ENCODE data around the gene SFT2D3. TPM values are rescaled to one million over a fixed set of nuclear protein-coding genes. Genes with fewer than 3 reads are reported as not detected.

Gene SFT2D3, protein sequence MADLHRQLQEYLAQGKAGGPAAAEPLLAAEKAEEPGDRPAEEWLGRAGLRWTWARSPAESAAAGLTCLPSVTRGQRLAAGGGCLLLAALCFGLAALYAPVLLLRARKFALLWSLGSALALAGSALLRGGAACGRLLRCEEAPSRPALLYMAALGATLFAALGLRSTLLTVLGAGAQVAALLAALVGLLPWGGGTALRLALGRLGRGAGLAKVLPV
- total RNA-seq = 4.4 and 8.2 TPM in 2 replicates

DNA sequence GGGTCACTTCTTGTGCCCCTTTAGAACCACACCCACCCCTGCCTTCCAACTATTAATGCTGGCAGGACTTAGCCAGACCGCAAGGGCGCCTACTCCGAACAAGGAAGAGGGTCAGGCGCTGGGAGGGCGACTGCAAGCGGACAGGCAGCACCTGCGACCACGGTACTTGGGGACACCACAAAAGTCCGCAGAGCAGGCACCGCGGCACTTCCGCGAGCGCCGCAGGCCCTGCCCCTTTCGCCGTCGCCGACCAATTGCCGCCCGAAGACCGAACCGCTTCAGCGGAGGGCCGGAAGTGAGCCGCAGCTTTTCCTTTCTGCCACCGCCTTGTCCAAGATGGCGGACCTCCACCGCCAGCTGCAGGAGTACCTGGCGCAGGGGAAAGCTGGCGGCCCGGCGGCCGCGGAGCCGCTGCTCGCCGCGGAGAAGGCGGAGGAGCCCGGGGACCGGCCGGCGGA lies at the start of gene SFT2D3:
TSS of gene SFT2D3 (plus strand) at position 305 of the 458 bp plus-strand sequence. CDS start at position 337, 32 bp downstream.

DNA sequence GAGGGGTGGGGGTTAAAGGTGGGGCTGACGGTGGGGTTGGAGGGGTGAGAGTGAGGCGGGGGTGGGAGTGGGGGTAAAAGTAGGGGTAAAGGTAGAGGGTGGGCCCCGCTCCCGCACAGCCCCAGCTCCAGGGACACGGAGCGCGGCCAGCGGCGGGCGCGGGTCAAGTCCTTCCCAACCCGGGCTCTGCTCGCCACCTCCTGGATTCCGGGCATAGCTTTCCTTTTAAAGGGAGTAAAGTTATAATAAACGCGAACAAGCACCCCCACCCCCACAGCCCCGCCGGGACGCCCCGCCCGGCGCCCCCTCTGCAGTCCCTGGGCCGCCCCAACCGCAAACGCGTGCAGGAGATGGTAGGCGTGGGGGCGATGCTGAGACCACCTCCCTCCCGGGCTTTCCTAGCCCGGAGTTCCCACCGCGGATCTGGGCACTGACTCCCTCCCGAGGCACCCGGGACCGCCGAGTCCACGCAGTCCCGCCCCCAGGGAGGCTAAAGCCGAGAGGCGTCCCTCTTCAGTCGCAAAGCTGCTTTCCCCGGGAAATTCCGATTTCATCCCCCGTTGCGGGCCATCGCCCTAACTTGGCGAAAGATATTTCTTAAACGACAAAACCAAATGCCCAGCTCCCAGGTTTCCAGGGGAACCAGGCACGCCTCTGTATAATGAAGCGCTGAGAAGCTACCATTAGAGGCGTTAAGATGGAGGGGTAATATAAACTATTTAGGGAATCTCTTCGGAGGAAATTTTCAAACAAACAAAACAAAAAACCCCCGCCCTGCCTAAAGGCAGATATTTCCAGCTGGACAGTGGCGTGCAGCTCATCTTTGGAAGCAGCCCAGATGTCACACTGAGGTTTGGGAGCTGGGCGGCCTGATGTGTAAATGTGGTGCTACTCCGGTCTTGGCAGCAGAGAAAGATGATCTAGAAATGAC lies 25.7 kb upstream of the SFT2D3 start, which contains the start of gene LIMS2:
TSS of gene LIMS2 (minus strand) at position 200 of the 931 bp plus-strand sequence. CDS start 506 bp downstream, outside the sequence.

Other genes with a start within 250 kb of the SFT2D3 start
- gene IWS1, start 175.0 kb upstream of the SFT2D3 start, total RNA-seq = 33.2 and 35.7 TPM in 2 replicates
- gene MYO7B, start 165.8 kb upstream of the SFT2D3 start, total RNA-seq = 0.43 TPM in 1 of 2 replicates, not detected in the other
- gene GPR17, start 55.3 kb upstream of the SFT2D3 start, total RNA-seq = not detected in 2 replicates
- 8.6 and 9.6 TPM in 2 replicates for gene LIMS2, start 26.0 kb upstream of the SFT2D3 start, total RNA-seq
- gene WDR33, start 109.7 kb downstream of the SFT2D3 start, total RNA-seq = 15.8 and 41.5 TPM in 2 replicates
- gene POLR2D, start 156.7 kb downstream of the SFT2D3 start, total RNA-seq = 17.5 and 29.3 TPM in 2 replicates
- gene AMMECR1L, start 184.5 kb downstream of the SFT2D3 start, total RNA-seq = 21.3 and 21.9 TPM in 2 replicates